GM12874 (cell line): Measurements from ENCODE around the gene RHCG.

Source experiments
- TF ChIP-seq, protein P1 (sequence below): IDR thresholded peaks from 2 replicates; pipeline ENCODE4 v1.5.1; 2011; ENCODE audit warnings: low read depth, mild to moderate bottlenecking, control low read depth, low read length, moderate library complexity; ENCODE audit not compliant: insufficient read depth

Gene RHCG

DNA sequence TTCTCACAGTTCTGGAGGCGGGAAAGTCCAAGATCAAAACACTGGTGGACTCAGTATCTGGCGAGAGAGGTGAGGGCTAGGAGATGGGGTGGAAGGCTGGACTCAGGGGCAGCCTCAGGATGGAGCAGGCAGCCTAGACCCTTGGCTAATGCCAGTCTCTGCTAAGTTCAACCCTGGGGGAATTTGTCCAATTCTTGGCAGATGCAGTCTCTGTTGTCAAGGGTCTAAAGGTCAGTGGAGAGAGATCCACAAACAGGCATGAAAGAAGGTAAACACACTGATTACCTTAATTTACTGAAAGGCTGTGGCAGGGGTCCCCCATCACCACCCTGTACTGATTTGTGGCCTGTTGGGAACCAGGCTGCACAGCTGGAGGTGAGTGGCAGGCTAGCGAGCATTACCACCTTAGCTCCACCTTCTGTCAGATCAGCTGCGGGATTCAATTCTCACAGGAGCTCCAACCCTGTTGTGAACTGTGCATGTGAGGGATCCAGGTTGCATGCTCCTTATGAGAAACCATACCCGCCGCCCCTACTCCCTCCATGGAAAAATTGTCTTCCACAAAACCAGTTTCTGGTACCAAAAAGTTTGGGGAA lies 32.5 kb upstream of the RHCG start:
- TF ChIP-seq, protein P1, sequence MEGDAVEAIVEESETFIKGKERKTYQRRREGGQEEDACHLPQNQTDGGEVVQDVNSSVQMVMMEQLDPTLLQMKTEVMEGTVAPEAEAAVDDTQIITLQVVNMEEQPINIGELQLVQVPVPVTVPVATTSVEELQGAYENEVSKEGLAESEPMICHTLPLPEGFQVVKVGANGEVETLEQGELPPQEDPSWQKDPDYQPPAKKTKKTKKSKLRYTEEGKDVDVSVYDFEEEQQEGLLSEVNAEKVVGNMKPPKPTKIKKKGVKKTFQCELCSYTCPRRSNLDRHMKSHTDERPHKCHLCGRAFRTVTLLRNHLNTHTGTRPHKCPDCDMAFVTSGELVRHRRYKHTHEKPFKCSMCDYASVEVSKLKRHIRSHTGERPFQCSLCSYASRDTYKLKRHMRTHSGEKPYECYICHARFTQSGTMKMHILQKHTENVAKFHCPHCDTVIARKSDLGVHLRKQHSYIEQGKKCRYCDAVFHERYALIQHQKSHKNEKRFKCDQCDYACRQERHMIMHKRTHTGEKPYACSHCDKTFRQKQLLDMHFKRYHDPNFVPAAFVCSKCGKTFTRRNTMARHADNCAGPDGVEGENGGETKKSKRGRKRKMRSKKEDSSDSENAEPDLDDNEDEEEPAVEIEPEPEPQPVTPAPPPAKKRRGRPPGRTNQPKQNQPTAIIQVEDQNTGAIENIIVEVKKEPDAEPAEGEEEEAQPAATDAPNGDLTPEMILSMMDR = no peak

GRCh38 chr15:89526601-89527441 lies 30.4 kb upstream of the RHCG start:
- TF ChIP-seq, protein P1 = no peak

GRCh38 chr15:89526181-89526580 lies 29.8 kb upstream of the RHCG start:
- TF ChIP-seq, protein P1 = no peak

DNA sequence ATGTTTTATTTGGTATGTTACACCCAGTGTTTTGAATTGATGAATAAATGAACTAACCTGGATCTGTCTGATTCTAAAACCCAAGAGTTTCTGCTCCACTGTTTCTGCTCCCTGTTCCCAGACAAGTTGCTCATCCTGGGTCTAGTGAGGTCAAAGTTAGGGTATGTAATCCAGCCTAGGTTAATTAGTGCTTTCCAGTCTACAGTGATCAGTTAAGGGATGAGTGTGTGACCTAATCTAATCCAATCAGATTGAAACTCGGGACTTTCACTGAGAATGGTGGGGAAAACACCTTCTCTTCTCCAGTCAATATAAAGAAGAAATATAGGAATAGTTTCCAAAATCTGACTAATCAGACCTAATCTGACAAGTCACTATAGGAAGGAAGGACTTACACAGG lies 27.8 kb upstream of the RHCG start:
- TF ChIP-seq, protein P1 = no peak

DNA sequence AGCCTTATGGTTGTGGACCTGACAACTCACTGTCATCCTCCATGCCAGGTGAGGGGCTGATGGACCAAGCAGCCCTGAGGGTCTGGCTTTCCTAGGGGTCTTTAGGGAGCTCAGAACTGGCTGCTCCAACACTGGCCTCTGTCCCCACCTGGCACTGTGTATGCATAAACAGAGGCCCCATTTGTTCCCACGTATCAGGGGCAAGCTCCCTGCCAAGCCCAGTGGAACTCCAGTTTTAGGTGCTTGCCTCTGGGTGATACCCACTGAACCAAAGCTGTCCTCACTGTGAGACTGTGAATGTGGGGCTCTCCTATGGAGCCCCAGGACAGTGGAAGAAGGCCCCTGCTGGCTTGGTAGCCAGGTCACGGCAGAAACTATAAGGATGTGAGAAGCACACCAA lies 26.7 kb upstream of the RHCG start:
- TF ChIP-seq, protein P1 = no peak

GRCh38 chr15:89521605-89522004 lies 25.2 kb upstream of the RHCG start:
- TF ChIP-seq, protein P1 = no peak

DNA sequence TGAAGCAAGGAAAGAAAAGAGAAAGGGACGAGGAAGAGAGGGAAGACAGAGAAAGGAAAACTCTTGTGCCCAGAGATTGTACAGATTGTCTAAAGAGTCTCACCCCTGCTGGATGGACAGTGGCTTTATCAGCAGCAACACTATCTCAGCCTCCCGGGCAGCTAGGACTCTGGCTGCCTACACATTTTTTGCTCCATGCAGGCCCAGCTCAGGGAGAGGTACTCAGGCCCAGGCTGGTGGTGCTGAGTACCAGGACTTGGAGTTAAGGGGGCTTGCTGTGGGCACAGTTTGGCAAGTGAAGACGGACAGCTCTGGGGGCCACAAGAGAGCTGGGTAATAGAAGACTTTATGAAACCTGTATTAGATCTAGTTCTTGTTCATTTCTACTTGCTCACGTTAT lies 19.1 kb upstream of the RHCG start:
- TF ChIP-seq, protein P1 = no peak
